GM12878 (cell line): ENCODE measurements around the gene VIL1. TPM values are rescaled to one million over a fixed set of nuclear protein-coding genes. Genes with fewer than 3 reads are reported as not detected.

Source experiments
- ATAC-seq: fragments of 200-7000 bp; cut with Tn5 transposase; 3 replicates; pipeline ENCODE4 v1.9.1; 2020; ENCODE audit warnings: mild to moderate bottlenecking, moderate library complexity
- BruUV-seq: library from RNA; stranded (reverse); fragments of 400-500 nt; replicated peaks from 2 replicates; lab custom pipeline; 2021; lab: Mats Ljungman, UMichigan
- CTCF ChIA-PET: fragments of 300-600 bp; sonication (Branson Sonifier 250); formaldehyde crosslinking; extraction: SDS; loops from one replicate; lab custom pipeline; 2021; ENCODE audit warnings: inconsistent platforms; lab: Yijun Ruan, JAX
- POLR2A ChIA-PET: fragments of 350-600 bp; formaldehyde crosslinking; extraction: SDS; loops from one replicate; lab custom pipeline; 2021; ENCODE audit warnings: inconsistent platforms; lab: Charles Lee
- RAD21 ChIA-PET: fragments of 300-600 bp; sonication (Branson Sonifier 250); formaldehyde crosslinking; loops from one replicate; lab custom pipeline; 2023; ENCODE audit warnings: antibody characterized with exemption; ENCODE audit not compliant: unreplicated experiment; lab: Charles Lee
- SMC1A ChIA-PET: fragments of 300-600 bp; sonication (Branson Sonifier 250); formaldehyde crosslinking; loops from one replicate; lab custom pipeline; 2023; ENCODE audit not compliant: unreplicated experiment, uncharacterized antibody; lab: Charles Lee
- DNase-seq: peaks from one replicate; pipeline ENCODE4 v3.0.0-alpha.2; 2011; ENCODE audit warnings: low read depth, low spot score
- FAIRE-seq: peaks from 3 replicates; lab custom pipeline; 2011; peaks lifted over from hg19 to GRCh38; lab: Jason Lieb, UNC
- H2AFZ ChIP-seq: 2 replicates; pipeline ENCODE4 v1.6.0; 2011; ENCODE audit warnings: low read depth, low read length, control low read depth; ENCODE audit not compliant: control insufficient read depth
- H3K27ac ChIP-seq: 2 replicates; pipeline ENCODE4 v1.5.1; 2011; ENCODE audit warnings: control low read depth; ENCODE audit not compliant: control insufficient read depth, insufficient read depth
- H3K27me3 ChIP-seq, 2 experiments: replicated peaks in 1 of 2; 2 replicates each; pipeline versions ENCODE4 v1.6.0 to v1.6.1; 2011; ENCODE audit warnings: low read length in 1 of 2; ENCODE audit not compliant: control insufficient read depth in 2 of 2, insufficient read depth in 2 of 2
- H3K36me3 ChIP-seq, 2 experiments: 2 replicates each; pipeline ENCODE4 v1.5.1; 2011; ENCODE audit warnings: low read length in 1 of 2; ENCODE audit not compliant: control insufficient read depth in 2 of 2, insufficient read depth in 2 of 2
- H3K4me1 ChIP-seq: 2 replicates; pipeline ENCODE4 v1.6.1; 2011; ENCODE audit warnings: mild to moderate bottlenecking, low read length, moderate library complexity, mixed read lengths; ENCODE audit not compliant: control insufficient read depth, insufficient read depth
- H3K4me2 ChIP-seq: 2 replicates; pipeline ENCODE4 v1.6.0; 2011; ENCODE audit warnings: control low read depth; ENCODE audit not compliant: control insufficient read depth, insufficient read depth
- H3K4me3 ChIP-seq: fragments of 200-600 bp; sonication (generic); 2 replicates; pipeline ENCODE4 v1.5.1; 2016
- H3K79me2 ChIP-seq: 2 replicates; pipeline ENCODE4 v1.6.0; 2011; ENCODE audit warnings: low read length; ENCODE audit not compliant: control insufficient read depth, insufficient read depth
- H3K9ac ChIP-seq: 2 replicates; pipeline ENCODE4 v1.8.0; 2011; ENCODE audit warnings: low read length, control low read depth, mixed read lengths; ENCODE audit not compliant: control insufficient read depth, insufficient read depth
- H3K9me3 ChIP-seq: replicated peaks from 3 replicates; pipeline ENCODE4 v1.5.1; 2011; ENCODE audit warnings: mild to moderate bottlenecking, low read length; ENCODE audit not compliant: control insufficient read depth, insufficient read depth
- H4K20me1 ChIP-seq: 2 replicates; pipeline ENCODE4 v1.6.0; 2011; ENCODE audit not compliant: control insufficient read depth, insufficient read depth
- ETV6 ChIP-seq, 2 experiments: fragments of 450-650 bp in 1 of 2; IDR thresholded peaks in 1 of 2; conservative IDR thresholded peaks in 1 of 2; 2 replicates each; pipeline ENCODE4 v1.6.1; 2014; ENCODE audit warnings: antibody characterized with exemption in 1 of 2, borderline replicate concordance in 1 of 2, low read depth in 1 of 2, mild to moderate bottlenecking in 1 of 2, moderate library complexity in 1 of 2
- FOXK2 ChIP-seq: fragments of 450-650 bp; IDR thresholded peaks from 2 replicates; pipeline ENCODE4 v1.6.1; 2017; ENCODE audit warnings: mild to moderate bottlenecking, moderate library complexity
- HDAC6 ChIP-seq: fragments of 200-600 bp; sonication (generic); IDR thresholded peaks from one replicate; pipeline ENCODE4 v1.8.0; 2017; ENCODE audit warnings: antibody characterized with exemption; ENCODE audit not compliant: unreplicated experiment
- IRF3 ChIP-seq: fragments of 450-650 bp; IDR thresholded peaks from 2 replicates; pipeline ENCODE4 v1.6.1; 2014; ENCODE audit warnings: mild to moderate bottlenecking
- MEF2A ChIP-seq: IDR thresholded peaks from 2 replicates; pipeline ENCODE4 v1.6.1; 2011; ENCODE audit warnings: low read depth, mild to moderate bottlenecking, low read length, moderate library complexity; ENCODE audit not compliant: insufficient read depth
- NBN ChIP-seq: fragments of 450-650 bp; IDR thresholded peaks from 2 replicates; pipeline ENCODE4 v1.6.1; 2016
- NR2F1 ChIP-seq: fragments of 450-650 bp; conservative IDR thresholded peaks from 2 replicates; pipeline ENCODE4 v1.6.1; 2017; ENCODE audit warnings: mild to moderate bottlenecking
- PKNOX1 ChIP-seq: fragments of 450-650 bp; IDR thresholded peaks from 2 replicates; pipeline ENCODE4 v1.6.1; 2016; ENCODE audit warnings: mild to moderate bottlenecking
- POLR2AphosphoS5 ChIP-seq: IDR thresholded peaks from 2 replicates; pipeline ENCODE4 v1.6.1; 2011; ENCODE audit warnings: mild to moderate bottlenecking, low read length, inconsistent platforms
- RAD21 ChIP-seq: IDR thresholded peaks from 2 replicates; pipeline ENCODE4 v1.6.1; 2011; ENCODE audit warnings: mild to moderate bottlenecking, low read depth, low read length, moderate library complexity; ENCODE audit not compliant: insufficient read depth
- SMAD5 ChIP-seq: IDR thresholded peaks from 2 replicates; pipeline ENCODE4 v1.6.1; 2016; ENCODE audit warnings: antibody characterized with exemption, low read depth
- STAT1 ChIP-seq: fragments of 450-650 bp; conservative IDR thresholded peaks from 2 replicates; pipeline ENCODE4 v1.6.1; 2014; ENCODE audit warnings: antibody characterized with exemption, mild to moderate bottlenecking
- WRNIP1 ChIP-seq: IDR thresholded peaks from 2 replicates; pipeline ENCODE4 v1.6.1; 2011; ENCODE audit warnings: low read depth, low read length, improper control_type of control experiment, borderline replicate concordance
- YBX1 ChIP-seq: fragments of 450-650 bp; IDR thresholded peaks from 2 replicates; pipeline ENCODE4 v1.6.1; 2016; ENCODE audit warnings: antibody characterized with exemption
- YY1 ChIP-seq: IDR thresholded peaks from 2 replicates; pipeline ENCODE4 v1.6.1; 2011; ENCODE audit warnings: low read depth, mild to moderate bottlenecking, low read length
- WGBS: methylation state at CpG from one replicate; pipeline ENCODE4 v1.1.6; 2016; ENCODE audit warnings: low lambda C conversion rate; ENCODE audit not compliant: insufficient replicate concordance, insufficient coverage; ENCODE audit errors: missing lambda C conversion rate; 5-methylcytosine and 5-hydroxymethylcytosine counted together
- in situ Hi-C: fragments of 300-500 bp; cut with MboI; formaldehyde crosslinking; loops from 9 replicates; pipeline ENCODE4 v1.14.3; 2018; ENCODE audit warnings: mixed read lengths
- intact Hi-C: fragments of 100-400 bp; cut with micrococcal nuclease; formaldehyde crosslinking; loops from one replicate; pipeline ENCODE4 v1.14.2; 2022; ENCODE audit not compliant: unreplicated experiment
- polyA plus RNA-seq, 11 experiments: library from polyadenylated mRNA; depleted of rRNA in 4 of 11; unstranded in 6 of 11; stranded (reverse) in 5 of 11; fragments of >200 nt; fragmentation: Nextera tagmentation in 4 of 11; fragmentation: Illumina TruSeq in 1 of 11; extraction: Ambion mirVana in 4 of 11; extraction: Trizol in 1 of 11; gene quantifications; 1 replicate in 1 of 11; 2 replicates in 10 of 11; pipeline versions ENCODE4 v1.2.1 to v1.2.3, GENCODE V29; 2011 to 2016; ENCODE audit warnings: inconsistent platforms in 2 of 11, missing spikeins in 2 of 11, low read depth in 1 of 11
- total RNA-seq, 4 experiments: library from RNA; depleted of rRNA in 3 of 4; stranded (reverse); fragments of >200 nt in 3 of 4; fragmentation: Illumina TruSeq in 1 of 4; extraction: Trizol in 1 of 4; gene quantifications; 2 replicates each; pipeline versions ENCODE4 v1.2.1 to v1.2.3, GENCODE V29; 2013 to 2021
- TF ChIP-seq, protein P1 (sequence below): fragments of 450-650 bp; IDR thresholded peaks from 2 replicates; pipeline ENCODE4 v1.6.1; 2018; ENCODE audit warnings: borderline replicate concordance, mild to moderate bottlenecking; ENCODE audit not compliant: partially characterized antibody
- TF ChIP-seq, protein P2 (sequence below): fragments of 450-650 bp; IDR thresholded peaks from 2 replicates; pipeline ENCODE4 v1.6.1; 2017; ENCODE audit warnings: mild to moderate bottlenecking, moderate library complexity

Gene VIL1
- total and polyA plus RNA-seq, 10 of the 15 experiments (the other 5 are each of a cell fraction or from before 2014, with no cell fraction given) = 0.03 to 1.9 (median 0.33) TPM

DNA sequence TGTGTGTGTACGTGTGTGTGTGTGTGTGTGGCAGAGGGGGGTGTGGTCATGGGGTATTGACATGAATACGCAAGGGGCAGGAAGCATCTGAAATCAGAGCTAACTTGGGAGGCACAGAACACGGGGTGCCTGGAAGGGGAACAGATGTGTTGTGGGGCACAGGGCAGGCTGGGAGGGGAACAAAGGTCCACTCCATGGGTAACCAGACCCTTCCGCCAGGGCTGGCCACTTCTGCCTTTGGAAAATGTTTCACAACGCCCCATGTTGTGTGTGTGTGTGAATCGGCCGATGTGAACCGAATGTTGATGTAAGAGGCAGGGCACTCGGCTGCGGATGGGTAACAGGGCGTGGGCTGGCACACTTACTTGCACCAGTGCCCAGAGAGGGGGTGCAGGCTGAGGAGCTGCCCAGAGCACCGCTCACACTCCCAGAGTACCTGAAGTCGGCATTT lies 37.0 kb upstream of the VIL1 start, which contains the start of gene SLC11A1:
Gene SLC11A1, plus strand, starts transcription at position 358 of the 451 bp plus-strand sequence. CDS start 96 bp downstream, outside the sequence.
- FAIRE-seq (no peak), ATAC-seq (no peak), DNase-seq (no peak)
- Histone ChIP-seq H3K36me3 (no peaks in the 10 kb centered on the region), H3K27me3 (no peaks in the 10 kb centered on the region; a peak in 1 of 4 replicates), H3K4me1 (no peaks in the 10 kb centered on the region), H2AFZ (no peak within 1 kb of the TSS), H3K27ac (no peak within 1 kb of the TSS), H3K9me3 (no peaks in the 10 kb centered on the region), H3K4me3 (no peak within 1 kb of the TSS), H3K79me2 (no peaks in the 10 kb centered on the region), H3K9ac (no peak within 1 kb of the TSS), H3K4me2 (no peak within 1 kb of the TSS), H4K20me1 (no peaks in the 10 kb centered on the region)
- RAD21 ChIA-PET = interaction anchor here (1.0 kb wide), 1 partner anchor 14 kb away, joined by 3 read pairs; no protein-coding TSS in a partner anchor
- WGBS = 43% methylated on average over 13 of the region's 13 CpGs
- intact Hi-C loops (no loop called here), in situ Hi-C loops (loop anchor here (25.0 kb wide), 1 partner anchor 95 kb away; the partner anchor contains the start of gene TMBIM1)
- CTCF ChIA-PET = interaction anchor here (0.7 kb wide), 1 partner anchor 74 kb away, joined by 3 read pairs; no protein-coding TSS in a partner anchor
- SMC1A ChIA-PET = interaction anchor here (1.2 kb wide), 1 partner anchor 15 kb away, joined by 3 read pairs; no protein-coding TSS in a partner anchor
- TF ChIP-seq, protein P1, sequence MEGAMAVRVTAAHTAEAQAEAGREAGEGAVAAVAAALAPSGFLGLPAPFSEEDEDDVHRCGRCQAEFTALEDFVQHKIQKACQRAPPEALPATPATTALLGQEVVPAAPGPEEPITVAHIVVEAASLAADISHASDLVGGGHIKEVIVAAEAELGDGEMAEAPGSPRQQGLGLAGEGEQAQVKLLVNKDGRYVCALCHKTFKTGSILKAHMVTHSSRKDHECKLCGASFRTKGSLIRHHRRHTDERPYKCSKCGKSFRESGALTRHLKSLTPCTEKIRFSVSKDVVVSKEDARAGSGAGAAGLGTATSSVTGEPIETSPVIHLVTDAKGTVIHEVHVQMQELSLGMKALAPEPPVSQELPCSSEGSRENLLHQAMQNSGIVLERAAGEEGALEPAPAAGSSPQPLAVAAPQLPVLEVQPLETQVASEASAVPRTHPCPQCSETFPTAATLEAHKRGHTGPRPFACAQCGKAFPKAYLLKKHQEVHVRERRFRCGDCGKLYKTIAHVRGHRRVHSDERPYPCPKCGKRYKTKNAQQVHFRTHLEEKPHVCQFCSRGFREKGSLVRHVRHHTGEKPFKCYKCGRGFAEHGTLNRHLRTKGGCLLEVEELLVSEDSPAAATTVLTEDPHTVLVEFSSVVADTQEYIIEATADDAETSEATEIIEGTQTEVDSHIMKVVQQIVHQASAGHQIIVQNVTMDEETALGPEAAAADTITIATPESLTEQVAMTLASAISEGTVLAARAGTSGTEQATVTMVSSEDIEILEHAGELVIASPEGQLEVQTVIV = no peak
- TF ChIP-seq YBX1 (no peak), NBN (no peak), STAT1 (no peak), NR2F1 (no peak), SMAD5 (no peak), YY1 (no peak), IRF3 (no peak), HDAC6 (no peak), MEF2A (no peak), POLR2AphosphoS5 (no peak), FOXK2 (no peak), WRNIP1 (no peak), PKNOX1 (no peak), RAD21 (no peak), ETV6 (conservative IDR thresholded peaks at IDR 0.05 in 1 of 2, IDR thresholded peaks at IDR 0.05 in 1 of 2; ENCODE audit: borderline replicate concordance in 1 of 2, low read depth in 1 of 2) (no peak)
- TF ChIP-seq, protein P2, sequence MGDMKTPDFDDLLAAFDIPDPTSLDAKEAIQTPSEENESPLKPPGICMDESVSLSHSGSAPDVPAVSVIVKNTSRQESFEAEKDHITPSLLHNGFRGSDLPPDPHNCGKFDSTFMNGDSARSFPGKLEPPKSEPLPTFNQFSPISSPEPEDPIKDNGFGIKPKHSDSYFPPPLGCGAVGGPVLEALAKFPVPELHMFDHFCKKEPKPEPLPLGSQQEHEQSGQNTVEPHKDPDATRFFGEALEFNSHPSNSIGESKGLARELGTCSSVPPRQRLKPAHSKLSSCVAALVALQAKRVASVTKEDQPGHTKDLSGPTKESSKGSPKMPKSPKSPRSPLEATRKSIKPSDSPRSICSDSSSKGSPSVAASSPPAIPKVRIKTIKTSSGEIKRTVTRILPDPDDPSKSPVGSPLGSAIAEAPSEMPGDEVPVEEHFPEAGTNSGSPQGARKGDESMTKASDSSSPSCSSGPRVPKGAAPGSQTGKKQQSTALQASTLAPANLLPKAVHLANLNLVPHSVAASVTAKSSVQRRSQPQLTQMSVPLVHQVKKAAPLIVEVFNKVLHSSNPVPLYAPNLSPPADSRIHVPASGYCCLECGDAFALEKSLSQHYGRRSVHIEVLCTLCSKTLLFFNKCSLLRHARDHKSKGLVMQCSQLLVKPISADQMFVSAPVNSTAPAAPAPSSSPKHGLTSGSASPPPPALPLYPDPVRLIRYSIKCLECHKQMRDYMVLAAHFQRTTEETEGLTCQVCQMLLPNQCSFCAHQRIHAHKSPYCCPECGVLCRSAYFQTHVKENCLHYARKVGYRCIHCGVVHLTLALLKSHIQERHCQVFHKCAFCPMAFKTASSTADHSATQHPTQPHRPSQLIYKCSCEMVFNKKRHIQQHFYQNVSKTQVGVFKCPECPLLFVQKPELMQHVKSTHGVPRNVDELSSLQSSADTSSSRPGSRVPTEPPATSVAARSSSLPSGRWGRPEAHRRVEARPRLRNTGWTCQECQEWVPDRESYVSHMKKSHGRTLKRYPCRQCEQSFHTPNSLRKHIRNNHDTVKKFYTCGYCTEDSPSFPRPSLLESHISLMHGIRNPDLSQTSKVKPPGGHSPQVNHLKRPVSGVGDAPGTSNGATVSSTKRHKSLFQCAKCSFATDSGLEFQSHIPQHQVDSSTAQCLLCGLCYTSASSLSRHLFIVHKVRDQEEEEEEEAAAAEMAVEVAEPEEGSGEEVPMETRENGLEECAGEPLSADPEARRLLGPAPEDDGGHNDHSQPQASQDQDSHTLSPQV = no peak
- no TSS peak for BruUV-seq
- POLR2A ChIA-PET = no interaction called here
